H9 (cell line): ENCODE data around the gene KRT5. TPM values are rescaled to one million over a fixed set of nuclear protein-coding genes. Genes with fewer than 3 reads are reported as not detected.

Experiments used
- DNase-seq: peaks from one replicate; pipeline ENCODE4 v3.0.0-alpha.2; 2017
- H2AFZ ChIP-seq: one replicate; pipeline ENCODE4 v1.6.1; 2013; ENCODE audit warnings: mild to moderate bottlenecking, low read length, control low read depth, moderate library complexity
- H2AK5ac ChIP-seq: 2 replicates; pipeline ENCODE4 v1.6.1; 2013; ENCODE audit warnings: low read length, control low read depth, mixed read lengths; ENCODE audit not compliant: insufficient read length
- H2BK120ac ChIP-seq: one replicate; pipeline ENCODE4 v1.6.1; 2013; ENCODE audit warnings: low read depth, mild to moderate bottlenecking, low read length, control low read depth, inconsistent platforms; ENCODE audit not compliant: poor library complexity, severe bottlenecking
- H2BK12ac ChIP-seq: 2 replicates; pipeline ENCODE4 v1.6.1; 2013; ENCODE audit warnings: low read length, control low read depth, mixed read lengths, low read depth; ENCODE audit not compliant: insufficient read length
- H2BK15ac ChIP-seq: 2 replicates; pipeline ENCODE4 v1.6.1; 2013; ENCODE audit warnings: low read depth, low read length, control low read depth
- H2BK20ac ChIP-seq: one replicate; pipeline ENCODE4 v1.6.1; 2013; ENCODE audit warnings: low read depth, mild to moderate bottlenecking, low read length, control low read depth, inconsistent platforms; ENCODE audit not compliant: poor library complexity, severe bottlenecking
- H2BK5ac ChIP-seq: 2 replicates; pipeline ENCODE4 v1.6.1; 2013; ENCODE audit warnings: low read length, control low read depth, mixed read lengths; ENCODE audit not compliant: insufficient read length
- H3K14ac ChIP-seq: 2 replicates; pipeline ENCODE4 v1.6.1; 2013; ENCODE audit warnings: low read length, control low read depth; ENCODE audit not compliant: insufficient read depth
- H3K18ac ChIP-seq: 2 replicates; pipeline ENCODE4 v1.6.1; 2013; ENCODE audit warnings: low read depth, mild to moderate bottlenecking, mixed read lengths, low read length, control low read depth; ENCODE audit not compliant: insufficient read length
- H3K23ac ChIP-seq: 2 replicates; pipeline ENCODE4 v1.6.1; 2013; ENCODE audit warnings: low read length, control low read depth, mixed read lengths, low read depth; ENCODE audit not compliant: insufficient read length
- H3K23me2 ChIP-seq: 2 replicates; pipeline ENCODE4 v1.6.1; 2013; ENCODE audit warnings: low read depth, mild to moderate bottlenecking, mixed read lengths, low read length, control low read depth; ENCODE audit not compliant: insufficient read length, poor library complexity, severe bottlenecking
- H3K27ac ChIP-seq: 2 replicates; pipeline ENCODE4 v1.5.1; 2013; ENCODE audit warnings: low read length, control low read depth, mixed read lengths, low read depth; ENCODE audit not compliant: insufficient read length
- H3K27me3 ChIP-seq: 2 replicates; pipeline ENCODE4 v1.6.1; 2013; ENCODE audit warnings: low read length, control low read depth, inconsistent platforms; ENCODE audit not compliant: insufficient read depth
- H3K4ac ChIP-seq: 2 replicates; pipeline ENCODE4 v1.6.1; 2013; ENCODE audit warnings: low read depth, mild to moderate bottlenecking, control low read depth, inconsistent platforms, low read length, moderate library complexity
- H3K4me1 ChIP-seq: 2 replicates; pipeline ENCODE4 v1.6.1; 2013; ENCODE audit warnings: low read length, control low read depth, inconsistent platforms; ENCODE audit not compliant: insufficient read depth
- H3K4me2 ChIP-seq: 2 replicates; pipeline ENCODE4 v1.6.1; 2013; ENCODE audit warnings: low read length, control low read depth, mixed read lengths; ENCODE audit not compliant: insufficient read length, insufficient read depth
- H3K56ac ChIP-seq: 2 replicates; pipeline ENCODE4 v1.6.1; 2013; ENCODE audit warnings: low read depth, mild to moderate bottlenecking, mixed read lengths, low read length, control low read depth; ENCODE audit not compliant: insufficient read length
- H3K79me1 ChIP-seq: 2 replicates; pipeline ENCODE4 v1.6.1; 2013; ENCODE audit warnings: low read depth, mild to moderate bottlenecking, moderate library complexity, low read length, control low read depth, inconsistent platforms; ENCODE audit not compliant: insufficient read depth, poor library complexity, severe bottlenecking
- H3K79me2 ChIP-seq: 2 replicates; pipeline ENCODE4 v1.6.1; 2013; ENCODE audit warnings: low read length, control low read depth, inconsistent platforms; ENCODE audit not compliant: insufficient read depth
- H3K9ac ChIP-seq: 2 replicates; pipeline ENCODE4 v1.6.1; 2013; ENCODE audit warnings: low read length, control low read depth, mixed read lengths; ENCODE audit not compliant: insufficient read length; ENCODE audit errors: extremely low read depth
- H3K9me3 ChIP-seq: one replicate; pipeline ENCODE4 v1.6.1; 2013; ENCODE audit warnings: low read depth, low read length, inconsistent platforms; ENCODE audit not compliant: control insufficient read depth
- H3T11ph ChIP-seq: one replicate; pipeline ENCODE4 v1.6.1; 2013; ENCODE audit warnings: mild to moderate bottlenecking, low read length, control low read depth, inconsistent platforms
- H4K20me1 ChIP-seq: one replicate; pipeline ENCODE4 v1.6.1; 2013; ENCODE audit not compliant: control insufficient read depth, insufficient read length, insufficient read depth
- H4K5ac ChIP-seq: 2 replicates; pipeline ENCODE4 v1.6.1; 2013; ENCODE audit warnings: low read depth, mild to moderate bottlenecking, mixed read lengths, low read length, control low read depth; ENCODE audit not compliant: insufficient read length
- H4K8ac ChIP-seq: replicated peaks from 2 replicates; pipeline ENCODE4 v1.6.1; 2013; ENCODE audit warnings: low read length, control low read depth, mixed read lengths, low read depth; ENCODE audit not compliant: insufficient read length
- H4K91ac ChIP-seq: 2 replicates; pipeline ENCODE4 v1.6.1; 2013; ENCODE audit warnings: low read depth, mild to moderate bottlenecking, moderate library complexity, mixed read lengths, low read length, control low read depth; ENCODE audit not compliant: insufficient read length
- H3K27ac Mint-ChIP-seq, 3 experiments: 2 replicates in 2 of 3; 3 replicates in 1 of 3; pipeline ENCODE4 v1.8.0; 2020 to 2021; ENCODE audit warnings: mixed read lengths in 3 of 3, mild to moderate bottlenecking in 1 of 3, moderate library complexity in 1 of 3
- H3K27me3 Mint-ChIP-seq: 2 replicates; pipeline ENCODE4 v1.8.0; 2021; ENCODE audit warnings: low read depth, mild to moderate bottlenecking, moderate library complexity, mixed read lengths
- H3K36me3 Mint-ChIP-seq, 3 experiments: 2 replicates in 2 of 3; 3 replicates in 1 of 3; pipeline ENCODE4 v1.8.0; 2020 to 2021; ENCODE audit warnings: low read depth in 3 of 3, mixed read lengths in 3 of 3; ENCODE audit not compliant: insufficient read depth in 1 of 3
- H3K4me1 Mint-ChIP-seq, 2 experiments: 2 replicates each; pipeline ENCODE4 v1.8.0; 2020; ENCODE audit warnings: mixed read lengths in 2 of 2
- H3K4me3 Mint-ChIP-seq, 2 experiments: 2 replicates in 1 of 2; 3 replicates in 1 of 2; pipeline ENCODE4 v1.8.0; 2020 to 2021; ENCODE audit warnings: mild to moderate bottlenecking in 2 of 2, mixed read lengths in 2 of 2, moderate library complexity in 1 of 2
- H3K9me3 Mint-ChIP-seq, 2 experiments: 2 replicates in 1 of 2; 3 replicates in 1 of 2; pipeline ENCODE4 v1.8.0; 2020; ENCODE audit warnings: mild to moderate bottlenecking in 2 of 2, mixed read lengths in 2 of 2, moderate library complexity in 1 of 2
- WGBS: extraction: QIAGEN DNeasy Blood & Tissue Kit; methylation state at CpG from one replicate; pipeline ENCODE4 v1.1.7; 2013; ENCODE audit warnings: missing lambda C conversion rate, low lambda C conversion rate, mixed read lengths; ENCODE audit not compliant: insufficient read length; ENCODE audit errors: extremely low coverage; 5-methylcytosine and 5-hydroxymethylcytosine counted together
- total RNA-seq: library from RNA; stranded (reverse); gene quantifications from 2 replicates; pipeline ENCODE4 v1.2.1, GENCODE V29; 2021
- TF ChIP-seq, protein P1 (sequence below): fragments of 200-600 bp; sonication (generic); conservative IDR thresholded peaks from 3 replicates; pipeline ENCODE4 v1.8.0; 2021; ENCODE audit warnings: antibody characterized with exemption, mild to moderate bottlenecking

KRT5 gene
- total RNA-seq, 1 experiment from 2014 or later: not detected

DNA sequence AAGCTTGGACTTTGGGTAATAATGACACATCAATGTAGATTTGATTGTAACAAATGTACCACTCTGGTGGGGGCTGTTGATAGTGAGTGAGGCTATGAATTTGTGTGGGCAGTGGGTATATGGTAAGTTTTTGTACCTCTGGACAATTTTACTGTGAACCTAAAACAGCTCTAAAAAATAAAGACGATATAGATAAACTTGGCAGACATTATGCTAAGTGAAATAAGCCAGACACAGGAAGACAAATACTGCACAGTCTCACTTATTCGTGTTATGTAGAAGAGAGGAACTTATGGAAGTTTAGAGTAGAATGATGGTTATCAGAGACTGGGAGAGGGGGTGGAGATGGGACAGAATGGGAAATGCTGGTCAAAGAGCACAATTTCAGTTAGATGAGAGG lies 55.3 kb downstream of the KRT5 start:
- Histone ChIP-seq H3K4me2 (no peak overlapping the region), H3K14ac (no peak overlapping the region), H3K9me3 (no peaks in the 10 kb centered on the region), H4K8ac (no peak overlapping the region), H3K23ac (no peak overlapping the region), H2BK120ac (no peak overlapping the region), H3K4ac (no peak overlapping the region), H4K91ac (no peak overlapping the region), H2BK12ac (no peak overlapping the region), H2AK5ac (no peak overlapping the region), H3K27me3 (no peaks in the 10 kb centered on the region), H4K5ac (no peak overlapping the region), H3K27ac (no peak overlapping the region), H2BK15ac (no peak overlapping the region), H3K4me1 (no peaks in the 10 kb centered on the region), H3K18ac (no peak overlapping the region), H3T11ph (no peak overlapping the region), H3K79me1 (no peaks in the 10 kb centered on the region), H3K56ac (no peak overlapping the region), H2AFZ (no peak overlapping the region), H4K20me1 (no peaks in the 10 kb centered on the region), H2BK5ac (no peak overlapping the region), H3K9ac (no peak overlapping the region), H3K79me2 (no peaks in the 10 kb centered on the region), H3K23me2 (no peaks in the 10 kb centered on the region), H2BK20ac (no peak overlapping the region)
- peaks cover 0 to 5% of the 10 kb centered on the region in 2 experiments; a peak in 3 of 5 replicates for H3K9me3 Mint-ChIP-seq
- no CpG with 5 or more reads among the region's 2 CpGs for WGBS
- no peaks in the 10 kb centered on the region; a peak in 1 of 7 replicates for H3K36me3 Mint-ChIP-seq
- no peak for DNase-seq
- no peak overlapping the region for H3K27ac Mint-ChIP-seq
- TF ChIP-seq, protein P1, sequence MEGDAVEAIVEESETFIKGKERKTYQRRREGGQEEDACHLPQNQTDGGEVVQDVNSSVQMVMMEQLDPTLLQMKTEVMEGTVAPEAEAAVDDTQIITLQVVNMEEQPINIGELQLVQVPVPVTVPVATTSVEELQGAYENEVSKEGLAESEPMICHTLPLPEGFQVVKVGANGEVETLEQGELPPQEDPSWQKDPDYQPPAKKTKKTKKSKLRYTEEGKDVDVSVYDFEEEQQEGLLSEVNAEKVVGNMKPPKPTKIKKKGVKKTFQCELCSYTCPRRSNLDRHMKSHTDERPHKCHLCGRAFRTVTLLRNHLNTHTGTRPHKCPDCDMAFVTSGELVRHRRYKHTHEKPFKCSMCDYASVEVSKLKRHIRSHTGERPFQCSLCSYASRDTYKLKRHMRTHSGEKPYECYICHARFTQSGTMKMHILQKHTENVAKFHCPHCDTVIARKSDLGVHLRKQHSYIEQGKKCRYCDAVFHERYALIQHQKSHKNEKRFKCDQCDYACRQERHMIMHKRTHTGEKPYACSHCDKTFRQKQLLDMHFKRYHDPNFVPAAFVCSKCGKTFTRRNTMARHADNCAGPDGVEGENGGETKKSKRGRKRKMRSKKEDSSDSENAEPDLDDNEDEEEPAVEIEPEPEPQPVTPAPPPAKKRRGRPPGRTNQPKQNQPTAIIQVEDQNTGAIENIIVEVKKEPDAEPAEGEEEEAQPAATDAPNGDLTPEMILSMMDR: no peak
- H3K4me1 Mint-ChIP-seq: no peaks in the 10 kb centered on the region
- H3K4me3 Mint-ChIP-seq: no peak overlapping the region
- peaks cover 5% of the 10 kb centered on the region for H3K27me3 Mint-ChIP-seq

Other genes starting within 250 kb of the KRT5 start
- gene KRT86, start 245.7 kb downstream of the KRT5 start, total RNA-seq: not detected in 2 replicates
- gene KRT81, start 228.9 kb downstream of the KRT5 start, total RNA-seq: not detected in 2 replicates
- not detected in 2 replicates for gene KRT83, start 199.0 kb downstream of the KRT5 start, total RNA-seq
- not detected in 2 replicates for gene KRT85, start 152.9 kb downstream of the KRT5 start, total RNA-seq
- gene KRT84, start 134.7 kb downstream of the KRT5 start, total RNA-seq: not detected in 2 replicates
- not detected in 2 replicates for gene KRT82, start 114.1 kb downstream of the KRT5 start, total RNA-seq
- not detected in 2 replicates for gene KRT75, start 86.0 kb downstream of the KRT5 start, total RNA-seq
- gene KRT6B, start 68.2 kb downstream of the KRT5 start, total RNA-seq: not detected in 2 replicates
- not detected in 2 replicates for gene KRT6C, start 46.6 kb downstream of the KRT5 start, total RNA-seq
- not detected in 2 replicates for gene KRT6A, start 27.1 kb downstream of the KRT5 start, total RNA-seq
- not detected in 2 replicates for gene KRT71, start 32.8 kb upstream of the KRT5 start, total RNA-seq
- gene KRT74, start 53.4 kb upstream of the KRT5 start, total RNA-seq: not detected in 2 replicates
- not detected in 2 replicates for gene KRT72, start 81.1 kb upstream of the KRT5 start, total RNA-seq
- gene KRT73, start 98.2 kb upstream of the KRT5 start, total RNA-seq: not detected in 2 replicates
- gene KRT2, start 131.8 kb upstream of the KRT5 start, total RNA-seq: not detected in 2 replicates
- not detected in 2 replicates for gene KRT1, start 160.0 kb upstream of the KRT5 start, total RNA-seq
- gene KRT77, start 183.1 kb upstream of the KRT5 start, total RNA-seq: not detected in 2 replicates